Sciatic nerve (tissue), 2 donors: ENCODE data around the gene SMIM41. TPM values are rescaled to one million over a fixed set of nuclear protein-coding genes. Genes with fewer than 3 reads are reported as not detected.

Experiments
- ATAC-seq: fragments of 200-7000 bp; cut with Tn5 transposase; one replicate; pipeline ENCODE4 v1.9.1; 2020; ENCODE audit warnings: mild to moderate bottlenecking, moderate library complexity
- DNase-seq: peaks from one replicate; pipeline ENCODE4 v3.0.0-alpha.2; 2020; ENCODE audit warnings: low spot score
- intact Hi-C: fragments of 100-400 bp; cut with DNase I; formaldehyde crosslinking; loops from one replicate; pipeline ENCODE4 v1.14.2; 2022
- total RNA-seq: library from RNA; stranded (reverse); fragmentation: NEBNext Ultra II Directional; extraction: Animal tissue kit (Norgen Biotek cat#: 25700); gene quantifications from one replicate; pipeline ENCODE4 v1.2.1, GENCODE V29; 2021
- donor health status: DM: no; HTN: no; CAD: no.
- donor health status: DM: no; HTN: no; CAD: no.

Gene SMIM41
- total RNA-seq, 1 donor from 2014 or later, result 12.4 TPM

GRCh38 chr12:52151837-52152783 lies 72.6 kb downstream of the SMIM41 start:
- ATAC-seq (peak; percentile 54), DNase-seq (peak; percentile 81)
- intact Hi-C loops, result loop anchor here (10.0 kb wide), 2 partner anchors 63 to 173 kb away; partner anchors contain the start of gene KRT83

DNA sequence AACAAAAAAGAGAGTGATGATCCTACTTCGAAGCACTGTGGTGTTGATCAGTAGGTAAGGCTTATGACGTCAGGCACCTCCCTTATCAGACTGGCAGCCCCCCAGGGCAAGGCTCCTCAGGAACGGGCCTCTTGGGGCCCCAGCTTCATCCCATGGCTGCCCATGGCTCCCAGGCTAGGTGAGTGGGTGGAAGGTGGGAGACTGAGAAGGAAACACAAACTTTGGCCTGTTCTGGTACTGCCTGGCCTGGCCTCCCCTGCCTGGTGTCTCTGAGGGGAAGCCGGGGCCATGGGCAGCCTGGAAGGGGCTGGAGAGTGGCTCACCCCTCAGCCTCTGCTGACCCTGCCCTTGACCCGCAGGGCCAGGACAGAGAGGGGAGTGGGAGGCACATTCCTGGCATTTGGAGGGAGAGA lies 73.4 kb downstream of the SMIM41 start:
- ATAC-seq (no peak), DNase-seq (peak; percentile 51)
- intact Hi-C loops, result loop anchor here (10.0 kb wide), 2 partner anchors 62 to 172 kb away; partner anchors contain the start of gene KRT83

DNA sequence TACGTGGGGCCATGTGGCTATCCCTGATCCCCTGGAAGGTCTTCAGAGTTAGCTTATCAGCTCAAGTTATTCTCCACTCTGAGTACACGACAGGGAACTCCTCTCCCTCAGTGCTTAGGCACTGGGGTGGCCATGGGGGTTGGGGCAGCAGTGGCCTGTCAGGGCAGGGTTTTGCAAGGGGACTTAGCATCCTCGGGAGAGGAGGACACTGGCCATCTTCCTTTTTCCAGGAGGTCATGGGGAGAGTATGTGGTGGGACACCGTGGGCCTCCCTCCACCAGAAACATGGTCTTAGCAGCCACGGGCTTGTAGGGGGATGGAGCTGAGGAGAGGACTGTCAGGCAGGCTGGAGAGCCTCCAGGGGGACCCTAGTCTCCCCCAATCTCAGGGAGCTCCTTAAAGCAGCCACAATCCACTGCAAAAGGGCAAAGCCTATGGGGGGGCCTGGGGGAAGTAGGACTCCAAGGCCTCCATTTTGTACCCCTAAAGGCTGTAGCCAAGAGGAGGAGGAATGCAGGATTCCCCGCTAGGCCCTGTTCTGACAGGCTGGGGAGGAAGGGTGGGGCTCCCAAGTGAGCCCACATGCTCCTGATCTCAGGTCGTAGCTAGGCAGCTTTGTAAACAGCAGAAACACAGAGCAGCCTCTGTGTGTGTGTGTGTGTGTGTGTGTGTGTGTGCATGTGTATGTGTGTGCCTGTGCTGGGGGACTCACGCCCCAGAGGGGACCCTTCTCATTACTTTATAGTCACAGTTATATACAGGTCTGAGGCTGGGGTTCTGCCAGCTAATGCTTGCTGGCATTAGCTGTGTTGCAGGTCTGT lies 75.8 kb downstream of the SMIM41 start:
- DNase-seq (no peak), ATAC-seq (no peak)
- intact Hi-C loops, result loop anchor here (5.0 to 10.0 kb wide), 3 partner anchors 60 to 717 kb away; partner anchors contain the start of gene KRT83

DNA sequence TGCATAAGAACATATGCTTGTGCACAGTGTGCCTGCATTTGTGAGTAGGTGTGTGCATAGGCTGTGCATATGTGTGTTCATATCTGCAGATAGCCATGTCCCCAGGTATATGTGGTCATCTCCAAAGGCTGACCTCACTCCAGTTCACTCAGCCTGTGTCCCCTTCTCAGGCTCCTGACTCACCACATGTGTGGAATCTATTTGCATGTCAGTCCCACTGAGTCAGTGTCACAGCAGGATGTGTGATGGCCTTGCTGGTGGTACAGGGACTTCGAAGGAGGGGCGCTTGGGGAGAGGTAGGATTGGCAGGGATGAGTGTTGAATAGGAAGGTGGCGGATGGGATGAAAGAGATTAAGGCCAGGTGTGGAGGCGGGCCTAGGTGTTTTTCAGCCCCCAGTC lies 76.8 kb downstream of the SMIM41 start:
- DNase-seq (no peak), ATAC-seq (no peak)
- intact Hi-C loops, result loop anchor here (5.0 to 10.0 kb wide), 3 partner anchors 58 to 716 kb away; partner anchors contain the start of gene KRT83

DNA sequence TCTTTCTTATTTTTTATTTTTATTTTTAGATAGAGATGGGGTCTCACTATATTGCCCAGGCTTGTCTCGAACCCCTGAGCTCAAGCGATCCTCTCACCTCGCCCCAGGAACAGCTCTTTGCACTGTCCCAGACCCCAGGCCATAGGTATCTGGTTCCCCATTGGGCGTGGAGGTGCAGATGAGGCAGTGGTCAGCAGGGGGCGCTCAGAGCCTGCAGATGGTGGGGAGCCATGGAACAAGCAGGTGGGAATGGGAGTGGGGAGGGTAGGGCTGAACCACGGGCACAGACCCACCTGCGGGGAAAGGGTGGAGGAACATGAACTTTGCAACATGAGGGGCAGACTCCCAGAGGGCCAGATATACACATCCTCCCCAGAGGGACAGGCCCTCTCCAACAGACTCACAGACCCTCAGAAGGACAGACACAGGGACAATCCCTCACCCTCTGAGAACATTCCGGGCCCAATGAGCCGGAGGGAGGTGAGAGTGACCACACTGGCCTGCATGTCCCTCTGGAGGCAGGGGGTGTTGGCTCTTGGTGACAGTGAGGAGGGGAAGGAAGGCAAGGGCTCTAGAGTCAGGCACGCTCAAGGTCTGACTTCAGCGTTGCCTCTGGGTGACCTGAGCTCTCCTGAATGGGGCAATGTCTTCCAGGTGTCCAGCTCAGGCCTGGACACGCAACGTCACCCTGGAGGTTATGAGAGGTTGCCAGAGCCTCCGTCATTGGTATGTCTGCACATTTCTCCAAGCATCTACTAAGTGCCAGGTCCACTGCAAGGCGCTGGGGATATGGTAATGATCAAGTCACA lies 77.5 kb downstream of the SMIM41 start:
- DNase-seq, result peak; percentile 88
- intact Hi-C loops, result loop anchor here (5.0 to 10.0 kb wide), 3 partner anchors 58 to 715 kb away; partner anchors contain the start of gene KRT83
- ATAC-seq, result peak; percentile 73

- intact Hi-C loops, result loop anchor here (5.0 to 10.0 kb wide), 3 partner anchors 57 to 715 kb away; partner anchors contain the start of gene KRT83
- DNase-seq (no peak), ATAC-seq (no peak)
Measured at GRCh38 chr12:52157566-52158150, 78.2 kb downstream of the SMIM41 start.

Other genes with a start within 250 kb of the SMIM41 start
- 4.0 TPM for gene FIGNL2, start 231.0 kb upstream of the SMIM41 start, total RNA-seq
- gene ANKRD33, start 191.6 kb upstream of the SMIM41 start, total RNA-seq, result 0.76 TPM
- 57.6 TPM for gene ACVRL1, start 172.2 kb upstream of the SMIM41 start, total RNA-seq
- gene ACVR1B, start 128.0 kb upstream of the SMIM41 start, total RNA-seq, result 23.9 TPM
- 124 TPM for gene TAMALIN, start 72.8 kb upstream of the SMIM41 start, total RNA-seq
- 688 TPM for gene NR4A1, start 28.3 kb upstream of the SMIM41 start, total RNA-seq
- gene ATG101, start 9.7 kb upstream of the SMIM41 start, total RNA-seq, result 28.2 TPM
- 0.13 TPM for gene KRT80, start 112.3 kb downstream of the SMIM41 start, total RNA-seq
- 4.0 TPM for gene KRT7, start 153.5 kb downstream of the SMIM41 start, total RNA-seq
- 0.45 TPM for gene KRT86, start 194.9 kb downstream of the SMIM41 start, total RNA-seq
- gene KRT81, start 211.8 kb downstream of the SMIM41 start, total RNA-seq, result not detected
- not detected for gene KRT83, start 241.7 kb downstream of the SMIM41 start, total RNA-seq